ENCODE measurements around the gene RCOR1.

DNA sequence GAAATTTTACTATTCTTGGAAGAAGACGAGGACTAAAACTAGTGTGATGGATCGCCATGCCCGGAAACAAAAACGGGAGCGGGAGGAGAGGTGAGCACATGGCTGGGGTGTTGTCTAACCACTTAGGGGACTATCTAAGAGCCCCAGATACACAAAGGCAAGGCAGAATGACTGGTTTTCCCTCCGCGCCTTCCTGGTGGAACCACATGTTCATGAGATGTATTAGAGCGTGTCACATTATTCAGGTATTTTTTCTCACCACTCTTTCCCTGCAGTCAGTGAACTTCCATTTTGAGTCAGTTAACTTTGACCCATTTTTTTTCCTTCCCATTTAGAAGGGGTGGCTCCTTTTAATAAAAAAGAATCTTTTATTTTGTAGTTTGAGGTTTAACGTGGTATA lies 116.0 kb downstream of the RCOR1 start:
- TF ChIP-seq, protein P1, sequence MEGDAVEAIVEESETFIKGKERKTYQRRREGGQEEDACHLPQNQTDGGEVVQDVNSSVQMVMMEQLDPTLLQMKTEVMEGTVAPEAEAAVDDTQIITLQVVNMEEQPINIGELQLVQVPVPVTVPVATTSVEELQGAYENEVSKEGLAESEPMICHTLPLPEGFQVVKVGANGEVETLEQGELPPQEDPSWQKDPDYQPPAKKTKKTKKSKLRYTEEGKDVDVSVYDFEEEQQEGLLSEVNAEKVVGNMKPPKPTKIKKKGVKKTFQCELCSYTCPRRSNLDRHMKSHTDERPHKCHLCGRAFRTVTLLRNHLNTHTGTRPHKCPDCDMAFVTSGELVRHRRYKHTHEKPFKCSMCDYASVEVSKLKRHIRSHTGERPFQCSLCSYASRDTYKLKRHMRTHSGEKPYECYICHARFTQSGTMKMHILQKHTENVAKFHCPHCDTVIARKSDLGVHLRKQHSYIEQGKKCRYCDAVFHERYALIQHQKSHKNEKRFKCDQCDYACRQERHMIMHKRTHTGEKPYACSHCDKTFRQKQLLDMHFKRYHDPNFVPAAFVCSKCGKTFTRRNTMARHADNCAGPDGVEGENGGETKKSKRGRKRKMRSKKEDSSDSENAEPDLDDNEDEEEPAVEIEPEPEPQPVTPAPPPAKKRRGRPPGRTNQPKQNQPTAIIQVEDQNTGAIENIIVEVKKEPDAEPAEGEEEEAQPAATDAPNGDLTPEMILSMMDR (IDR thresholded peaks at IDR 0.05), result no peak
- TF ChIP-seq POLR2A (IDR thresholded peaks at IDR 0.05), result no peak

Measured in upper lobe of left lung (tissue), 4 donors.